ENCODE results near the gene GGCX. TPM values are rescaled to one million over a fixed set of nuclear protein-coding genes. Genes with fewer than 3 reads are reported as not detected.

GGCX gene
- total and polyA plus RNA-seq, 2 of the 13 experiments (the other 11 are each of a cell fraction or from before 2014, with no cell fraction given) = 72.5 to 103 TPM

DNA sequence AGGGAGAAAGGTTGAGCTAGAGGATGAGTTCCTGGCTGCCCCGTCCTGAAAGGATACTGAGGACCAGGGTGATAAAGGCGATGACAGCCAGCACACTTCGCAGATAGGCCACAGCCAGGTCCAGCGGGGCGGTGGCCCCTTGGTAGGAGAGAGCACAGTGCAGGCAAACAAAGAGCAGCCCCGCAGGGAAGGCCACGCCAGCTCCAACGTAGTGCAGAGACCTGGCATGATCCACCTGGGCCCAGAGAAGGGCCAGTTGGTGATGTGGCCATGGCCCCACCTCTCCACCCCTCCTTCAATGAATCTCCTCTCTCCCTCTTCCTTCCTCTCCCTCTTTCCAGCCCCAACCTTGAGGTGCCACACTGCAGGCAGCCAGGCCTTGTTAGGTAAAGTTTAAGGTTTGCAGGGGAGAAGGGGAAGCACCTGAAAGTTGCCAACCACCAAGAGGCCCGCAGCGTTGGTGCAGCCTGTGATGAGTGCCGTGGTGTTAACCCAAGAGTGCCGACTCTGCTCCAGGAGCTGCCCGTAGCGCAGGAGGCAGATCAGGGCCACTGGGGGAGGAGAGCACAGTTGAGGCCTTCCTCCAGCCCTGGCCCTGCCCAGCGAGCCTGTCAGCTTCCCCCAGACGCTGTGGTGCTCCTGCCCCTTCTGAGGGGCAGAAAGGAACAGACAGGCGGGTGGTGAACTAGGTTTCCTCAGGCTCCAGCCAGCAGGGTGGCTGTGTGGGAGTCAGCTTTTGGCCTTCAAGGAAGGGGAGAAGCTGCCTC lies 38.4 kb upstream of the GGCX start (continued):
- TF ChIP-seq ZNF512B (CRISPR knock-in tag; IDR thresholded peaks at IDR 0.05; ENCODE audit: borderline replicate concordance) (no peak), ZNF746 (CRISPR knock-in tag; IDR thresholded peaks at IDR 0.05) (no peak), PLRG1 (conservative IDR thresholded peaks at IDR 0.05) (no peak), HNF4G (IDR thresholded peaks at IDR 0.05; ENCODE audit: borderline replicate concordance, low read depth, low read length) (no peak), HNF4G (CRISPR knock-in tag; IDR thresholded peaks at IDR 0.05; ENCODE audit: borderline replicate concordance, low read depth) (no peak), JUND (CRISPR knock-in tag; IDR thresholded peaks at IDR 0.05) (no peak), RERE (CRISPR knock-in tag; IDR thresholded peaks at IDR 0.05; ENCODE audit: low read depth) (no peak), ZNF260 (CRISPR knock-in tag; IDR thresholded peaks at IDR 0.05; ENCODE audit: borderline replicate concordance, low read depth) (no peak), POLR2AphosphoS5 (IDR thresholded peaks at IDR 0.05; ENCODE audit: low read depth, low read length) (peak; percentile 16; the same call in 1 of the 2 replicates), ZBTB42 (CRISPR knock-in tag; IDR thresholded peaks at IDR 0.05) (no peak), NFYB (CRISPR knock-in tag; IDR thresholded peaks at IDR 0.05) (no peak), CTCF (CRISPR knock-in tag; IDR thresholded peaks at IDR 0.05) (no peak), SOX6 (IDR thresholded peaks at IDR 0.05) (no peak), SOX6 (CRISPR knock-in tag; IDR thresholded peaks at IDR 0.05) (no peak), ATAD3A (CRISPR knock-in tag; IDR thresholded peaks at IDR 0.05) (no peak), ZNF550 (CRISPR knock-in tag; IDR thresholded peaks at IDR 0.05; ENCODE audit: borderline replicate concordance) (no peak), ZNF331 (CRISPR knock-in tag; IDR thresholded peaks at IDR 0.05) (0 out of 2 replicates have a peak, but pooled peaks have one; percentile 10), JDP2 (CRISPR knock-in tag; IDR thresholded peaks at IDR 0.05; ENCODE audit: borderline replicate concordance) (no peak)

Data from HepG2 (cell line).